H9 (cell line): Measurements from ENCODE around the gene GRHL3. TPM values are rescaled to one million over a fixed set of nuclear protein-coding genes. Genes with fewer than 3 reads are reported as not detected.

ENCODE experiments used
- DNase-seq: peaks from one replicate; pipeline ENCODE4 v3.0.0-alpha.2; 2017
- H2AFZ ChIP-seq: one replicate; pipeline ENCODE4 v1.6.1; 2013; ENCODE audit warnings: mild to moderate bottlenecking, low read length, control low read depth, moderate library complexity
- H2AK5ac ChIP-seq: 2 replicates; pipeline ENCODE4 v1.6.1; 2013; ENCODE audit warnings: low read length, control low read depth, mixed read lengths; ENCODE audit not compliant: insufficient read length
- H2BK120ac ChIP-seq: one replicate; pipeline ENCODE4 v1.6.1; 2013; ENCODE audit warnings: low read depth, mild to moderate bottlenecking, low read length, control low read depth, inconsistent platforms; ENCODE audit not compliant: poor library complexity, severe bottlenecking
- H2BK12ac ChIP-seq: 2 replicates; pipeline ENCODE4 v1.6.1; 2013; ENCODE audit warnings: low read length, control low read depth, mixed read lengths, low read depth; ENCODE audit not compliant: insufficient read length
- H2BK15ac ChIP-seq: 2 replicates; pipeline ENCODE4 v1.6.1; 2013; ENCODE audit warnings: low read depth, low read length, control low read depth
- H2BK20ac ChIP-seq: one replicate; pipeline ENCODE4 v1.6.1; 2013; ENCODE audit warnings: low read depth, mild to moderate bottlenecking, low read length, control low read depth, inconsistent platforms; ENCODE audit not compliant: poor library complexity, severe bottlenecking
- H2BK5ac ChIP-seq: 2 replicates; pipeline ENCODE4 v1.6.1; 2013; ENCODE audit warnings: low read length, control low read depth, mixed read lengths; ENCODE audit not compliant: insufficient read length
- H3K14ac ChIP-seq: 2 replicates; pipeline ENCODE4 v1.6.1; 2013; ENCODE audit warnings: low read length, control low read depth; ENCODE audit not compliant: insufficient read depth
- H3K18ac ChIP-seq: 2 replicates; pipeline ENCODE4 v1.6.1; 2013; ENCODE audit warnings: low read depth, mild to moderate bottlenecking, mixed read lengths, low read length, control low read depth; ENCODE audit not compliant: insufficient read length
- H3K23ac ChIP-seq: 2 replicates; pipeline ENCODE4 v1.6.1; 2013; ENCODE audit warnings: low read length, control low read depth, mixed read lengths, low read depth; ENCODE audit not compliant: insufficient read length
- H3K23me2 ChIP-seq: 2 replicates; pipeline ENCODE4 v1.6.1; 2013; ENCODE audit warnings: low read depth, mild to moderate bottlenecking, mixed read lengths, low read length, control low read depth; ENCODE audit not compliant: insufficient read length, poor library complexity, severe bottlenecking
- H3K27ac ChIP-seq: 2 replicates; pipeline ENCODE4 v1.5.1; 2013; ENCODE audit warnings: low read length, control low read depth, mixed read lengths, low read depth; ENCODE audit not compliant: insufficient read length
- H3K27me3 ChIP-seq: 2 replicates; pipeline ENCODE4 v1.6.1; 2013; ENCODE audit warnings: low read length, control low read depth, inconsistent platforms; ENCODE audit not compliant: insufficient read depth
- H3K4ac ChIP-seq: 2 replicates; pipeline ENCODE4 v1.6.1; 2013; ENCODE audit warnings: low read depth, mild to moderate bottlenecking, control low read depth, inconsistent platforms, low read length, moderate library complexity
- H3K4me1 ChIP-seq: 2 replicates; pipeline ENCODE4 v1.6.1; 2013; ENCODE audit warnings: low read length, control low read depth, inconsistent platforms; ENCODE audit not compliant: insufficient read depth
- H3K4me2 ChIP-seq: 2 replicates; pipeline ENCODE4 v1.6.1; 2013; ENCODE audit warnings: low read length, control low read depth, mixed read lengths; ENCODE audit not compliant: insufficient read length, insufficient read depth
- H3K56ac ChIP-seq: 2 replicates; pipeline ENCODE4 v1.6.1; 2013; ENCODE audit warnings: low read depth, mild to moderate bottlenecking, mixed read lengths, low read length, control low read depth; ENCODE audit not compliant: insufficient read length
- H3K79me1 ChIP-seq: 2 replicates; pipeline ENCODE4 v1.6.1; 2013; ENCODE audit warnings: low read depth, mild to moderate bottlenecking, moderate library complexity, low read length, control low read depth, inconsistent platforms; ENCODE audit not compliant: insufficient read depth, poor library complexity, severe bottlenecking
- H3K79me2 ChIP-seq: 2 replicates; pipeline ENCODE4 v1.6.1; 2013; ENCODE audit warnings: low read length, control low read depth, inconsistent platforms; ENCODE audit not compliant: insufficient read depth
- H3K9ac ChIP-seq: 2 replicates; pipeline ENCODE4 v1.6.1; 2013; ENCODE audit warnings: low read length, control low read depth, mixed read lengths; ENCODE audit not compliant: insufficient read length; ENCODE audit errors: extremely low read depth
- H3K9me3 ChIP-seq: one replicate; pipeline ENCODE4 v1.6.1; 2013; ENCODE audit warnings: low read depth, low read length, inconsistent platforms; ENCODE audit not compliant: control insufficient read depth
- H3T11ph ChIP-seq: one replicate; pipeline ENCODE4 v1.6.1; 2013; ENCODE audit warnings: mild to moderate bottlenecking, low read length, control low read depth, inconsistent platforms
- H4K20me1 ChIP-seq: one replicate; pipeline ENCODE4 v1.6.1; 2013; ENCODE audit not compliant: control insufficient read depth, insufficient read length, insufficient read depth
- H4K5ac ChIP-seq: 2 replicates; pipeline ENCODE4 v1.6.1; 2013; ENCODE audit warnings: low read depth, mild to moderate bottlenecking, mixed read lengths, low read length, control low read depth; ENCODE audit not compliant: insufficient read length
- H4K8ac ChIP-seq: replicated peaks from 2 replicates; pipeline ENCODE4 v1.6.1; 2013; ENCODE audit warnings: low read length, control low read depth, mixed read lengths, low read depth; ENCODE audit not compliant: insufficient read length
- H4K91ac ChIP-seq: 2 replicates; pipeline ENCODE4 v1.6.1; 2013; ENCODE audit warnings: low read depth, mild to moderate bottlenecking, moderate library complexity, mixed read lengths, low read length, control low read depth; ENCODE audit not compliant: insufficient read length
- H3K27ac Mint-ChIP-seq, 3 experiments: 2 replicates in 2 of 3; 3 replicates in 1 of 3; pipeline ENCODE4 v1.8.0; 2020 to 2021; ENCODE audit warnings: mixed read lengths in 3 of 3, mild to moderate bottlenecking in 1 of 3, moderate library complexity in 1 of 3
- H3K27me3 Mint-ChIP-seq: 2 replicates; pipeline ENCODE4 v1.8.0; 2021; ENCODE audit warnings: low read depth, mild to moderate bottlenecking, moderate library complexity, mixed read lengths
- H3K36me3 Mint-ChIP-seq, 3 experiments: 2 replicates in 2 of 3; 3 replicates in 1 of 3; pipeline ENCODE4 v1.8.0; 2020 to 2021; ENCODE audit warnings: low read depth in 3 of 3, mixed read lengths in 3 of 3; ENCODE audit not compliant: insufficient read depth in 1 of 3
- H3K4me1 Mint-ChIP-seq, 2 experiments: 2 replicates each; pipeline ENCODE4 v1.8.0; 2020; ENCODE audit warnings: mixed read lengths in 2 of 2
- H3K4me3 Mint-ChIP-seq, 2 experiments: 2 replicates in 1 of 2; 3 replicates in 1 of 2; pipeline ENCODE4 v1.8.0; 2020 to 2021; ENCODE audit warnings: mild to moderate bottlenecking in 2 of 2, mixed read lengths in 2 of 2, moderate library complexity in 1 of 2
- H3K9me3 Mint-ChIP-seq, 2 experiments: 2 replicates in 1 of 2; 3 replicates in 1 of 2; pipeline ENCODE4 v1.8.0; 2020; ENCODE audit warnings: mild to moderate bottlenecking in 2 of 2, mixed read lengths in 2 of 2, moderate library complexity in 1 of 2
- WGBS: extraction: QIAGEN DNeasy Blood & Tissue Kit; methylation state at CpG from one replicate; pipeline ENCODE4 v1.1.7; 2013; ENCODE audit warnings: missing lambda C conversion rate, low lambda C conversion rate, mixed read lengths; ENCODE audit not compliant: insufficient read length; ENCODE audit errors: extremely low coverage; 5-methylcytosine and 5-hydroxymethylcytosine counted together
- total RNA-seq: library from RNA; stranded (reverse); gene quantifications from 2 replicates; pipeline ENCODE4 v1.2.1, GENCODE V29; 2021
- TF ChIP-seq, protein P1 (sequence below): fragments of 200-600 bp; sonication (generic); conservative IDR thresholded peaks from 3 replicates; pipeline ENCODE4 v1.8.0; 2021; ENCODE audit warnings: antibody characterized with exemption, mild to moderate bottlenecking

The GRHL3 gene
- total RNA-seq, 1 experiment from 2014 or later, result 3.5 TPM

DNA sequence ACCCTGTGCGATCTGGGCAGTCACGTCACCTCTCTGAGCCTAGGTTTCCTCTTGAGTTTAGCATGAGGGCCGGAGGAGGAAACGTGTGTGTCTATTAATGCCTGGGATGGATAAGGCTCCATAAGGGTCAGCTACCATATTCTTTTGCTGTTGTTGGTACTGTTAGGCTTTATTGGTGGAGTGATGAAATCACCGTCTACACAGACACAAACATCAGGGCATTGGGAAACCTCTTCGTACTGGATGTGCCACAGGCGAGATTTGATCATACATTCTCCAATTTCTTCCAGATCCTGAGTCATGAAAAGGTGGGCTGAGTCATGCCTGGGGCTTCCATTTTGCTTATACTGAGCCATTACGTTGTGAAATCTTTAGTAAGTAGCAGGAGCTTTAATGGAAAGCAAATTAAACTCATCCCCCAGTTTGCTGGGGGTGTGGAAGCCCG, 24.9 kb upstream of the GRHL3 start:
- H4K20me1 ChIP-seq, result no peaks in the 10 kb centered on the region
- H2BK120ac ChIP-seq, result no peak overlapping the region
- H3K79me2 ChIP-seq, result no peaks in the 10 kb centered on the region
- H4K5ac ChIP-seq, result no peak overlapping the region
- no peaks in the 10 kb centered on the region for H3K27me3 ChIP-seq
- no peak overlapping the region for H2BK15ac ChIP-seq
- H2BK20ac ChIP-seq, result no peak overlapping the region
- no peak overlapping the region for H3T11ph ChIP-seq
- H3K23ac ChIP-seq, result no peak overlapping the region
- H3K27ac ChIP-seq, result no peak overlapping the region
- no peak overlapping the region for H3K4me2 ChIP-seq
- H2AK5ac ChIP-seq, result no peak overlapping the region
- TF ChIP-seq, protein P1, sequence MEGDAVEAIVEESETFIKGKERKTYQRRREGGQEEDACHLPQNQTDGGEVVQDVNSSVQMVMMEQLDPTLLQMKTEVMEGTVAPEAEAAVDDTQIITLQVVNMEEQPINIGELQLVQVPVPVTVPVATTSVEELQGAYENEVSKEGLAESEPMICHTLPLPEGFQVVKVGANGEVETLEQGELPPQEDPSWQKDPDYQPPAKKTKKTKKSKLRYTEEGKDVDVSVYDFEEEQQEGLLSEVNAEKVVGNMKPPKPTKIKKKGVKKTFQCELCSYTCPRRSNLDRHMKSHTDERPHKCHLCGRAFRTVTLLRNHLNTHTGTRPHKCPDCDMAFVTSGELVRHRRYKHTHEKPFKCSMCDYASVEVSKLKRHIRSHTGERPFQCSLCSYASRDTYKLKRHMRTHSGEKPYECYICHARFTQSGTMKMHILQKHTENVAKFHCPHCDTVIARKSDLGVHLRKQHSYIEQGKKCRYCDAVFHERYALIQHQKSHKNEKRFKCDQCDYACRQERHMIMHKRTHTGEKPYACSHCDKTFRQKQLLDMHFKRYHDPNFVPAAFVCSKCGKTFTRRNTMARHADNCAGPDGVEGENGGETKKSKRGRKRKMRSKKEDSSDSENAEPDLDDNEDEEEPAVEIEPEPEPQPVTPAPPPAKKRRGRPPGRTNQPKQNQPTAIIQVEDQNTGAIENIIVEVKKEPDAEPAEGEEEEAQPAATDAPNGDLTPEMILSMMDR, result no peak
- H3K9ac ChIP-seq, result no peak overlapping the region
- no CpG with 5 or more reads among the region's 9 CpGs for WGBS
- H4K91ac ChIP-seq, result no peak overlapping the region
- no peak overlapping the region for H3K4ac ChIP-seq
- peaks cover 4% of the 10 kb centered on the region for H3K4me1 ChIP-seq
- H3K27me3 Mint-ChIP-seq, result peaks cover 11% of the 10 kb centered on the region
- DNase-seq, result no peak
- no peaks in the 10 kb centered on the region for H3K79me1 ChIP-seq
- no peaks in the 10 kb centered on the region for H3K36me3 Mint-ChIP-seq
- H3K56ac ChIP-seq, result no peak overlapping the region
- H3K23me2 ChIP-seq, result no peaks in the 10 kb centered on the region
- H2AFZ ChIP-seq, result no peak overlapping the region
- no peak overlapping the region for H3K18ac ChIP-seq
- peaks cover 39 to 40% of the 10 kb centered on the region in 2 experiments for H3K4me1 Mint-ChIP-seq
- peak overlapping the region in 2 of 3 experiments; percentile 2 to 82; a peak in 2 of 7 replicates for H3K27ac Mint-ChIP-seq
- H3K9me3 Mint-ChIP-seq, result no peaks in the 10 kb centered on the region
- no peaks in the 10 kb centered on the region for H3K9me3 ChIP-seq
- no peak overlapping the region for H4K8ac ChIP-seq
- H2BK5ac ChIP-seq, result no peak overlapping the region
- no peak overlapping the region for H2BK12ac ChIP-seq
- no peak overlapping the region for H3K14ac ChIP-seq
- H3K4me3 Mint-ChIP-seq, result no peak overlapping the region
